Esophagus squamous epithelium (tissue), 4 donors: Measurements from ENCODE around the gene C8G.

Experiments
- CTCF ChIP-seq, 6 experiments: fragments of 450-650 bp in 4 of 6; fragments of 200-600 bp in 2 of 6; sonication (generic) in 2 of 6; IDR thresholded peaks; one replicate each; pipeline ENCODE4 v1.5.1; 2016 to 2019; ENCODE audit warnings: antibody characterized with exemption in 6 of 6, mild to moderate bottlenecking in 4 of 6, moderate library complexity in 4 of 6
- POLR2A ChIP-seq, 4 donors: fragments of 450-650 bp; IDR thresholded peaks; one replicate each; pipeline ENCODE4 v1.6.1; 2017; ENCODE audit warnings: antibody characterized with exemption in 4 of 4, mild to moderate bottlenecking in 4 of 4, moderate library complexity in 3 of 4

GRCh38 chr9:136928591-136928990 is 16.5 kb upstream of the C8G start:
- TF ChIP-seq CTCF (IDR thresholded peaks at IDR 0.05) (no peak), POLR2A (IDR thresholded peaks at IDR 0.05) (no peak)
